DLD1 (cell line): Measurements from ENCODE around the gene EXD1.
"Not testable (repeated sequence)": the region's sequence is repeated elsewhere in the genome, so short reads cannot be mapped to it uniquely, and the experiment has no call there.

ENCODE experiments used
- in situ Hi-C: cut with HindIII; loops from 2 replicates; pipeline ENCODE4 v1.10.0; 2017; ENCODE audit warnings: low sequenced_read_pairs

The EXD1 gene

GRCh38 chr15:41150279-41150678, 80.3 kb downstream of the EXD1 start:
- in situ Hi-C loops, result no loop called here

- in situ Hi-C loops, result no loop called here
Measured at GRCh38 chr15:41148065-41148464, 82.5 kb downstream of the EXD1 start.

GRCh38 chr15:41139619-41140018, 90.9 kb downstream of the EXD1 start:
- in situ Hi-C loops, result no loop called here

- in situ Hi-C loops, result not testable (repeated sequence)
Measured at GRCh38 chr15:41139112-41139511, 91.4 kb downstream of the EXD1 start.

- in situ Hi-C loops, result not testable (repeated sequence)
Measured at GRCh38 chr15:41135580-41135979, 95.0 kb downstream of the EXD1 start.

GRCh38 chr15:41133454-41133853, 97.1 kb downstream of the EXD1 start:
- in situ Hi-C loops, result no loop called here
